Right lobe of liver (tissue), 6 donors: ENCODE data around the gene LRRC10B. TPM values are rescaled to one million over a fixed set of nuclear protein-coding genes. Genes with fewer than 3 reads are reported as not detected.

ENCODE experiments used
- ATAC-seq, 4 donors: fragments of 200-7000 bp; cut with Tn5 transposase; one replicate each; pipeline ENCODE4 v1.9.1; 2020; ENCODE audit warnings: mild to moderate bottlenecking in 4 of 4, moderate library complexity in 4 of 4
- DNase-seq, 3 donors: peaks; one replicate each; pipeline ENCODE4 v3.0.0-alpha.2; 2020
- H3K27ac ChIP-seq, 3 donors: fragments of 200-600 bp; one replicate each; pipeline ENCODE4 v1.8.0; 2022
- H3K27me3 ChIP-seq, 2 donors: fragments of 200-600 bp; one replicate each; pipeline ENCODE4 v1.8.0; 2022
- H3K36me3 ChIP-seq, 4 donors: fragments of 200-600 bp; sonication (generic) in 1 of 4; one replicate each; pipeline versions ENCODE4 v1.5.1 to v1.8.0; 2017 to 2022; ENCODE audit warnings: control low read depth in 1 of 4
- H3K4me1 ChIP-seq, 4 donors: fragments of 200-600 bp; sonication (generic) in 1 of 4; one replicate each; pipeline versions ENCODE4 v1.5.1 to v1.8.0; 2017 to 2022; ENCODE audit warnings: control low read depth in 1 of 4
- H3K4me3 ChIP-seq, 3 donors: fragments of 200-600 bp; one replicate each; pipeline ENCODE4 v1.8.0; 2022
- H3K9me3 ChIP-seq, 4 donors: fragments of 200-600 bp; sonication (generic) in 1 of 4; one replicate each; pipeline versions ENCODE4 v1.5.1 to v1.8.0; 2017 to 2022; ENCODE audit warnings: control low read depth in 1 of 4
- POLR2A ChIP-seq: fragments of 450-650 bp; IDR thresholded peaks from one replicate; pipeline ENCODE4 v1.6.1; 2017; ENCODE audit warnings: antibody characterized with exemption, mild to moderate bottlenecking
- WGBS: methylation state at CpG from one replicate; pipeline ENCODE4 v1.1.6; 2018; ENCODE audit warnings: low coverage, low lambda C conversion rate; ENCODE audit not compliant: insufficient coverage; ENCODE audit errors: missing lambda C conversion rate; 5-methylcytosine and 5-hydroxymethylcytosine counted together
- intact Hi-C, 2 donors: fragments of 100-400 bp; cut with DNase I; formaldehyde crosslinking; loops; one replicate each; pipeline versions ENCODE4 v1.11.2 to v1.14.1; 2022
- total RNA-seq, 6 experiments: library from RNA; depleted of rRNA in 2 of 6; stranded (reverse); fragments of >200 nt in 2 of 6; fragmentation: NEBNext Ultra II Directional in 3 of 6; extraction: Animal tissue kit (Norgen Biotek cat#: 25700) in 3 of 6; gene quantifications; one replicate each; pipeline versions ENCODE4 v1.1.0 to v1.2.4, GENCODE V29; 2016 to 2023
- TF ChIP-seq, protein P1 (sequence below), 4 donors: fragments of 200-600 bp in 3 of 4; fragments of 450-650 bp in 1 of 4; IDR thresholded peaks; one replicate each; pipeline versions ENCODE4 v1.5.1 to v1.8.0; 2016 to 2022; ENCODE audit warnings: antibody characterized with exemption in 4 of 4, mild to moderate bottlenecking in 2 of 4
- donor health status: DM: no; HTN: yes; CAD: no.
- donor health status: DM: no; HTN: no; CAD: no.
- donor health status: DM: no; HTN: no; CAD: no.
- donor health status: DM: no; HTN: yes; CAD: no.
- donor health status: DM: no; HTN: yes; CAD: no.

Gene LRRC10B
- total RNA-seq, 6 experiments from 2014 or later: not detected

- TF ChIP-seq POLR2A: no peak
- TF ChIP-seq, protein P1, sequence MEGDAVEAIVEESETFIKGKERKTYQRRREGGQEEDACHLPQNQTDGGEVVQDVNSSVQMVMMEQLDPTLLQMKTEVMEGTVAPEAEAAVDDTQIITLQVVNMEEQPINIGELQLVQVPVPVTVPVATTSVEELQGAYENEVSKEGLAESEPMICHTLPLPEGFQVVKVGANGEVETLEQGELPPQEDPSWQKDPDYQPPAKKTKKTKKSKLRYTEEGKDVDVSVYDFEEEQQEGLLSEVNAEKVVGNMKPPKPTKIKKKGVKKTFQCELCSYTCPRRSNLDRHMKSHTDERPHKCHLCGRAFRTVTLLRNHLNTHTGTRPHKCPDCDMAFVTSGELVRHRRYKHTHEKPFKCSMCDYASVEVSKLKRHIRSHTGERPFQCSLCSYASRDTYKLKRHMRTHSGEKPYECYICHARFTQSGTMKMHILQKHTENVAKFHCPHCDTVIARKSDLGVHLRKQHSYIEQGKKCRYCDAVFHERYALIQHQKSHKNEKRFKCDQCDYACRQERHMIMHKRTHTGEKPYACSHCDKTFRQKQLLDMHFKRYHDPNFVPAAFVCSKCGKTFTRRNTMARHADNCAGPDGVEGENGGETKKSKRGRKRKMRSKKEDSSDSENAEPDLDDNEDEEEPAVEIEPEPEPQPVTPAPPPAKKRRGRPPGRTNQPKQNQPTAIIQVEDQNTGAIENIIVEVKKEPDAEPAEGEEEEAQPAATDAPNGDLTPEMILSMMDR (IDR thresholded peaks at IDR 0.05): no peak
- Histone ChIP-seq H3K4me3 (no peak overlapping the region), H3K4me1 (peaks cover 0 to 43% (median 16%) of the 10 kb centered on the region in 4 donors), H3K27me3 (no peaks in the 10 kb centered on the region), H3K36me3 (no peaks in the 10 kb centered on the region), H3K9me3 (no peaks in the 10 kb centered on the region), H3K27ac (no peak overlapping the region)
- WGBS: 98% methylated on average over 7 of the region's 16 CpGs
- ATAC-seq: no peak
- intact Hi-C loops: loop anchor here in 1 of 2 donors (10.0 kb wide), 1 partner anchor 92 kb away; no protein-coding TSS in a partner anchor
- no peak for DNase-seq
Measured at GRCh38 chr11:61533039-61533375, 24.5 kb downstream of the LRRC10B start.

GRCh38 chr11:61533401-61533800, 24.9 kb downstream of the LRRC10B start:
- peak in 1 of 3 donors; percentile 69 for DNase-seq
- no peak for TF ChIP-seq POLR2A
- H3K9me3 ChIP-seq: no peaks in the 10 kb centered on the region
- no peaks in the 10 kb centered on the region for H3K27me3 ChIP-seq
- ATAC-seq: no peak
- H3K4me1 ChIP-seq: peaks cover 0 to 41% (median 15%) of the 10 kb centered on the region in 4 donors
- H3K36me3 ChIP-seq: no peaks in the 10 kb centered on the region
- intact Hi-C loops: loop anchor here in 1 of 2 donors (10.0 kb wide), 1 partner anchor 91 kb away; no protein-coding TSS in a partner anchor
- WGBS: 44% methylated on average over 6 of the region's 8 CpGs
- no peak overlapping the region for H3K27ac ChIP-seq
- no peak overlapping the region for H3K4me3 ChIP-seq

GRCh38 chr11:61534025-61534932, 25.7 kb downstream of the LRRC10B start:
- no peaks in the 10 kb centered on the region for H3K36me3 ChIP-seq
- no peak for DNase-seq
- H3K4me3 ChIP-seq: no peak overlapping the region
- no peak overlapping the region for H3K27ac ChIP-seq
- no peak for ATAC-seq
- WGBS: 72% methylated on average over 11 of the region's 36 CpGs
- H3K4me1 ChIP-seq: peaks cover 0 to 32% (median 13%) of the 10 kb centered on the region in 4 donors
- H3K9me3 ChIP-seq: no peaks in the 10 kb centered on the region
- no peaks in the 10 kb centered on the region for H3K27me3 ChIP-seq
- intact Hi-C loops: loop anchor here in 1 of 2 donors (10.0 kb wide), 1 partner anchor 91 kb away; no protein-coding TSS in a partner anchor
- TF ChIP-seq, protein P1 (IDR thresholded peaks at IDR 0.05): no peak

DNA sequence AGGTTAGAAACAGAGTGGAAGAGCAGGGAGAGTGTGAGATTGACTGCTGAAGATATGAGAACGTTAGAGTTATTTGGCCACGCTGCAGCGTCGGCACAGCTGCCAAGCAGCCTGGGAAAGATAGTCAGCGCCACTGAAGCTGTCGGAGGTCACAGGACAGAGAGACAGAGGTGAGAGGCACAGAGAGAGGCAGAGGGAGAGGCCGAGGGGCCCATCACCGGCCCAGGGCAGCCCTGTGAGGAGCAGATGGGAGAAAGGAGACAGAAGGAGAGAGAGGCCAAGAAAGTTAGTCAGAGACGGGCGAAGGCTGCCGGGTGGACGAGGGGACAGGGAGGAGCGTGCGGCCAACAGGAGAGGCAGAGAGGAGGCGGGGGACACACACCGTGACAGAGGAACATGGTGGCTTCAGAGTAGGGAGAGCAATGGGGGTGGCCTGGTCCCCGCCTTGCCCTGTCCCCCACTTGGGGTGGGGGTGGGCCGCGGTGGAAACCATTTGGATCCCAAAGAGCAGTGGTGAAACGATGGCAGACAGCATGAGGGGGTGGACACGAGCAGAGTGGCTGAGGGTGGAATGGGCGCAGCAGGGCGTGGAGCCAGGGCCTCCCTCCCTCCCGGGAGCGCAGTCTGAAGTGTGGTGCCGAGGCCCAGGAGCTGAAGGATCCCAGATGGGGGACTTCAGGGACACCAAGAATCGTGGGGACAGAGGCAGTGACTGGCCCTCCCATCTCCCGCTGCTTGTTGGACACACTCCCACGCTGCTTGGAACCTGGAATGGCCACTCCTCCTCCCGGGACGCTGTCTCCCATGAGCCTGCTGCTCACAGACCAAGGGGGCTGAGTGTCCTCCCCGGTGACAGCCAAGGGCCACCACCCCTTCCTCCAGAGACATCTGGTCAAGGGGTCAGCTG, 26.6 kb downstream of the LRRC10B start:
- 64% methylated on average over 21 of the region's 32 CpGs for WGBS
- no peak overlapping the region for H3K4me3 ChIP-seq
- no peaks in the 10 kb centered on the region for H3K27me3 ChIP-seq
- H3K27ac ChIP-seq: no peak overlapping the region
- peaks cover 0 to 28% (median 13%) of the 10 kb centered on the region in 4 donors for H3K4me1 ChIP-seq
- no peaks in the 10 kb centered on the region for H3K9me3 ChIP-seq
- TF ChIP-seq, protein P1 (IDR thresholded peaks at IDR 0.05): no peak
- no peak for TF ChIP-seq POLR2A
- ATAC-seq (no peak), DNase-seq (no peak)
- intact Hi-C loops: loop anchor here in 1 of 2 donors (10.0 kb wide), 1 partner anchor 90 kb away; no protein-coding TSS in a partner anchor
- H3K36me3 ChIP-seq: no peaks in the 10 kb centered on the region
